B cell (primary cell): ENCODE measurements around the gene BRI3. TPM values are rescaled to one million over a fixed set of nuclear protein-coding genes. Genes with fewer than 3 reads are reported as not detected.

Experiments
- ATAC-seq: fragments of 200-7000 bp; cut with Tn5 transposase; one replicate; pipeline ENCODE4 v1.10.0; 2021; ENCODE audit warnings: low read depth, mild to moderate bottlenecking, moderate number of reproducible peaks, moderate library complexity
- CTCF ChIA-PET: fragments of 350-600 bp; sonication (Branson Sonifier 250); formaldehyde crosslinking; loops from one replicate; lab custom pipeline; 2021; ENCODE audit warnings: antibody characterized with exemption, inconsistent platforms; lab: Charles Lee
- POLR2A ChIA-PET: fragments of 350-600 bp; sonication (Branson Sonifier 250); formaldehyde crosslinking; loops from one replicate; lab custom pipeline; 2021; ENCODE audit warnings: antibody characterized with exemption; lab: Charles Lee
- DNase-seq: peaks from one replicate; pipeline ENCODE4 v3.0.0; 2013
- H2AFZ ChIP-seq: 2 replicates; pipeline ENCODE4 v1.6.1; 2012; ENCODE audit warnings: mild to moderate bottlenecking, low read depth, low read length; ENCODE audit not compliant: insufficient read depth, poor library complexity, severe bottlenecking
- H3K27ac ChIP-seq, 2 donors: 1 replicate in 1 of 2; 2 replicates in 1 of 2; pipeline ENCODE4 v1.5.1; 2012 to 2013; ENCODE audit warnings: low read length in 2 of 2, mild to moderate bottlenecking in 2 of 2, moderate library complexity in 1 of 2
- H3K27me3 ChIP-seq, 4 experiments: fragments of 200-600 bp in 1 of 4; sonication (generic) in 1 of 4; replicated peaks in 1 of 4; 1 replicate in 2 of 4; 2 replicates in 2 of 4; pipeline versions ENCODE4 v1.6.1 to v1.7.0; 2013 to 2016; ENCODE audit warnings: low read length in 3 of 4, mild to moderate bottlenecking in 2 of 4, mixed read lengths in 1 of 4, moderate library complexity in 1 of 4; ENCODE audit not compliant: insufficient read depth in 4 of 4, control insufficient read depth in 3 of 4; ENCODE audit errors: control extremely low read depth in 1 of 4
- H3K36me3 ChIP-seq, 2 experiments: replicated peaks in 1 of 2; 1 replicate in 1 of 2; 2 replicates in 1 of 2; pipeline versions ENCODE4 v1.6.1 to v1.7.1; 2013; ENCODE audit warnings: low read length in 1 of 2; ENCODE audit not compliant: insufficient read depth in 2 of 2, control insufficient read depth in 1 of 2; ENCODE audit errors: control extremely low read depth in 1 of 2, extremely low read depth in 1 of 2
- H3K4me1 ChIP-seq, 2 donors: fragments of 200-600 bp in 1 of 2; sonication (generic) in 1 of 2; 1 replicate in 1 of 2; 2 replicates in 1 of 2; pipeline versions ENCODE4 v1.5.1 to v1.6.1; 2013 to 2017; ENCODE audit warnings: low read length in 2 of 2; ENCODE audit not compliant: control insufficient read depth in 2 of 2, insufficient read depth in 2 of 2
- H3K4me2 ChIP-seq: replicated peaks from 2 replicates; pipeline ENCODE3; 2012; ENCODE audit warnings: mild to moderate bottlenecking, low read depth, low read length; ENCODE audit not compliant: poor library complexity, severe bottlenecking
- H3K4me3 ChIP-seq, 5 experiments: fragments of 200-600 bp in 1 of 5; sonication (generic) in 1 of 5; 1 replicate in 3 of 5; 2 replicates in 2 of 5; pipeline versions ENCODE4 v1.5.1 to v1.7.0; 2011 to 2016; ENCODE audit warnings: low read length in 4 of 5, mild to moderate bottlenecking in 4 of 5, low read depth in 2 of 5, control low read depth in 1 of 5, moderate library complexity in 1 of 5; ENCODE audit not compliant: insufficient read depth in 1 of 5; ENCODE audit errors: control extremely low read depth in 1 of 5, extremely low read depth in 1 of 5
- H3K79me2 ChIP-seq: fragments of 200-600 bp; sonication (generic); one replicate; pipeline ENCODE4 v1.6.0; 2016; ENCODE audit warnings: low read length; ENCODE audit not compliant: control insufficient read depth, insufficient read depth
- H3K9ac ChIP-seq: fragments of 200-600 bp; sonication (generic); 2 replicates; pipeline ENCODE4 v1.6.1; 2017; ENCODE audit warnings: mild to moderate bottlenecking, low read length, moderate library complexity
- H3K9me3 ChIP-seq, 3 donors: one replicate each; pipeline versions ENCODE4 v1.6.1 to v1.7.1; 2013; ENCODE audit warnings: low read length in 2 of 3; ENCODE audit not compliant: control insufficient read depth in 2 of 3, insufficient read depth in 1 of 3; ENCODE audit errors: control extremely low read depth in 1 of 3
- H4K20me1 ChIP-seq: 2 replicates; pipeline ENCODE4 v1.6.0; 2012; ENCODE audit warnings: mild to moderate bottlenecking, low read length; ENCODE audit not compliant: insufficient read depth, control insufficient read depth, poor library complexity, severe bottlenecking
- H3K27ac Mint-ChIP-seq: one replicate; pipeline ENCODE4 v1.8.0; 2021; ENCODE audit warnings: mixed read lengths
- H3K27me3 Mint-ChIP-seq: one replicate; pipeline ENCODE4 v1.8.0; 2021; ENCODE audit warnings: mixed read lengths
- H3K4me1 Mint-ChIP-seq: one replicate; pipeline ENCODE4 v1.8.0; 2021; ENCODE audit warnings: mixed read lengths
- H3K4me3 Mint-ChIP-seq: one replicate; pipeline ENCODE4 v1.8.0; 2021; ENCODE audit warnings: mixed read lengths
- H3K9me3 Mint-ChIP-seq: one replicate; pipeline ENCODE4 v1.8.0; 2022; ENCODE audit warnings: mixed read lengths; ENCODE audit not compliant: insufficient read depth
- EZH2 ChIP-seq: IDR thresholded peaks from 2 replicates; pipeline ENCODE4 v1.6.1; 2012; ENCODE audit warnings: borderline replicate concordance, low read depth, mild to moderate bottlenecking, moderate library complexity, low read length; ENCODE audit not compliant: insufficient read depth, poor library complexity, severe bottlenecking
- WGBS: methylation state at CpG from one replicate; pipeline ENCODE4 v1.1.5; 2013; ENCODE audit warnings: missing lambda C conversion rate; ENCODE audit not compliant: insufficient coverage; 5-methylcytosine and 5-hydroxymethylcytosine counted together
- intact Hi-C: fragments of 100-400 bp; cut with micrococcal nuclease; formaldehyde crosslinking; loops from one replicate; pipeline ENCODE4 v1.10.0; 2022
- polyA plus RNA-seq: library from polyadenylated mRNA; depleted of rRNA; stranded (reverse); fragments of >200 nt; gene quantifications from 2 replicates; pipeline ENCODE4 v1.2.3, GENCODE V29; 2012
- total RNA-seq, 2 donors: library from RNA; stranded (reverse); fragments of 120-200 nt in 1 of 2; gene quantifications; 1 replicate in 1 of 2; 2 replicates in 1 of 2; pipeline versions ENCODE4 v1.2.3 to v1.2.4, GENCODE V29; 2013 to 2022
- TF ChIP-seq, protein P1 (sequence below): fragments of 200-600 bp; IDR thresholded peaks from one replicate; pipeline ENCODE4 v1.8.0; 2022; ENCODE audit warnings: antibody characterized with exemption, mild to moderate bottlenecking

The BRI3 gene
- total and polyA plus RNA-seq, 2 donors (not counting 1 experiment from before 2014, with no cell fraction given), result 21.6 to 86.7 TPM

GRCh38 chr7:98281757-98282606 is 496 bp downstream of the BRI3 start:
- Histone ChIP-seq H3K36me3 (no peaks in the 10 kb centered on the region), H3K4me1 (peaks cover 21 to 40% of the 10 kb centered on the region in 2 donors), H2AFZ (peak overlapping the region; percentile 62), H3K4me3 (peak overlapping the region; percentile 59 to 81 (median 77)), H3K9me3 (no peaks in the 10 kb centered on the region), H3K79me2 (peaks cover 33% of the 10 kb centered on the region), H4K20me1 (peaks cover 39% of the 10 kb centered on the region), H3K9ac (peak overlapping the region; percentile 91), H3K27me3 (no peaks in the 10 kb centered on the region), H3K4me2 (peak overlapping the region; percentile 99), H3K27ac (peak overlapping the region; percentile 12 to 82)
- peak; percentile 34 for DNase-seq
- peak; percentile 0 for ATAC-seq
- CTCF ChIA-PET, result interaction anchor here (1.6 kb wide), 1 partner anchor 12 kb away, joined by 7 read pairs; no protein-coding TSS in a partner anchor
- Mint-ChIP-seq H3K4me1 (peaks cover 40% of the 10 kb centered on the region), H3K27me3 (no peaks in the 10 kb centered on the region), H3K9me3 (no peaks in the 10 kb centered on the region), H3K4me3 (peak overlapping the region; percentile 87), H3K27ac (peak overlapping the region; percentile 71)
- TF ChIP-seq EZH2, result no peak
- TF ChIP-seq, protein P1, sequence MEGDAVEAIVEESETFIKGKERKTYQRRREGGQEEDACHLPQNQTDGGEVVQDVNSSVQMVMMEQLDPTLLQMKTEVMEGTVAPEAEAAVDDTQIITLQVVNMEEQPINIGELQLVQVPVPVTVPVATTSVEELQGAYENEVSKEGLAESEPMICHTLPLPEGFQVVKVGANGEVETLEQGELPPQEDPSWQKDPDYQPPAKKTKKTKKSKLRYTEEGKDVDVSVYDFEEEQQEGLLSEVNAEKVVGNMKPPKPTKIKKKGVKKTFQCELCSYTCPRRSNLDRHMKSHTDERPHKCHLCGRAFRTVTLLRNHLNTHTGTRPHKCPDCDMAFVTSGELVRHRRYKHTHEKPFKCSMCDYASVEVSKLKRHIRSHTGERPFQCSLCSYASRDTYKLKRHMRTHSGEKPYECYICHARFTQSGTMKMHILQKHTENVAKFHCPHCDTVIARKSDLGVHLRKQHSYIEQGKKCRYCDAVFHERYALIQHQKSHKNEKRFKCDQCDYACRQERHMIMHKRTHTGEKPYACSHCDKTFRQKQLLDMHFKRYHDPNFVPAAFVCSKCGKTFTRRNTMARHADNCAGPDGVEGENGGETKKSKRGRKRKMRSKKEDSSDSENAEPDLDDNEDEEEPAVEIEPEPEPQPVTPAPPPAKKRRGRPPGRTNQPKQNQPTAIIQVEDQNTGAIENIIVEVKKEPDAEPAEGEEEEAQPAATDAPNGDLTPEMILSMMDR, result no peak
- intact Hi-C loops, result loop anchor here (1.0 kb wide), 4 partner anchors 30 to 119 kb away; partner anchors contain the start of genes BAIAP2L1 and TECPR1
- WGBS, result 6% methylated on average over 64 of the region's 77 CpGs
- POLR2A ChIA-PET, result interaction anchor here (0.8 kb wide), 1 partner anchor 596 kb away, joined by 3 read pairs; the partner anchor contains the start of gene TRRAP
